GM12891 (cell line): Measurements from ENCODE around the gene SCT.

ENCODE experiments used
- PAX5 ChIP-seq: IDR thresholded peaks from 2 replicates; pipeline ENCODE4 v1.6.1; 2011; ENCODE audit warnings: low read length, moderate library complexity, mild to moderate bottlenecking; ENCODE audit not compliant: insufficient read depth, severe bottlenecking
- POLR2A ChIP-seq: IDR thresholded peaks from 2 replicates; pipeline ENCODE4 v1.6.1; 2011; ENCODE audit warnings: low read depth, low read length, control low read depth
- POLR2AphosphoS5 ChIP-seq: IDR thresholded peaks from 2 replicates; pipeline ENCODE4 v1.6.1; 2011; ENCODE audit warnings: low read depth, low read length, control low read depth
- SPI1 ChIP-seq: IDR thresholded peaks from 2 replicates; pipeline ENCODE4 v1.6.1; 2011; ENCODE audit warnings: low read depth, low read length, control low read depth
- TAF1 ChIP-seq: IDR thresholded peaks from 2 replicates; pipeline ENCODE4 v1.6.1; 2011; ENCODE audit warnings: low read depth, low read length, control low read depth

GRCh38 chr11:590997-591396 lies 36.0 kb downstream of the SCT start:
- TF ChIP-seq POLR2AphosphoS5 (no peak), TAF1 (no peak), POLR2A (no peak), SPI1 (no peak), PAX5 (no peak)
